GM20431 (cell line): ENCODE results near the gene MAPK8IP3.
"Not testable (repeated sequence)": the region's sequence is repeated elsewhere in the genome, so short reads cannot be mapped to it uniquely, and the experiment has no call there.

Source experiments
- in situ Hi-C: fragments of 300-500 bp; cut with MseI, MboI; formaldehyde crosslinking; loops from one replicate; pipeline ENCODE4 v1.15.0; 2020; ENCODE audit warnings: low sequenced_read_pairs; ENCODE audit not compliant: unreplicated experiment

The MAPK8IP3 gene

GRCh38 chr16:1677942-1678499, 28.0 kb upstream of the MAPK8IP3 start, which contains the start of gene JPT2:
JPT2 (plus strand) TSS chr16:1678279; CDS start chr16:1678313, 34 bp downstream.
- in situ Hi-C loops = no loop called here

- in situ Hi-C loops = no loop called here
Measured at GRCh38 chr16:1678500-1679098, 27.4 kb upstream of the MAPK8IP3 start.

- in situ Hi-C loops = no loop called here
Measured at GRCh38 chr16:1680361-1680760, 25.6 kb upstream of the MAPK8IP3 start.

GRCh38 chr16:1681032-1681431, 25.0 kb upstream of the MAPK8IP3 start:
- in situ Hi-C loops = no loop called here

- in situ Hi-C loops = no loop called here
Measured at GRCh38 chr16:1687427-1688316, 18.3 kb upstream of the MAPK8IP3 start.

- in situ Hi-C loops = no loop called here
Measured at GRCh38 chr16:1688807-1689560, 17.0 kb upstream of the MAPK8IP3 start.

- in situ Hi-C loops = no loop called here
Measured at GRCh38 chr16:1689853-1690252, 16.1 kb upstream of the MAPK8IP3 start.

- in situ Hi-C loops = no loop called here
Measured at GRCh38 chr16:1690810-1691209, 15.2 kb upstream of the MAPK8IP3 start.

- in situ Hi-C loops = no loop called here
Measured at GRCh38 chr16:1691276-1691675, 14.7 kb upstream of the MAPK8IP3 start.

- in situ Hi-C loops = no loop called here
Measured at GRCh38 chr16:1691956-1692355, 14.0 kb upstream of the MAPK8IP3 start.

GRCh38 chr16:1696863-1697262, 9.1 kb upstream of the MAPK8IP3 start:
- in situ Hi-C loops = no loop called here

GRCh38 chr16:1698680-1699079, 7.3 kb upstream of the MAPK8IP3 start:
- in situ Hi-C loops = no loop called here

- in situ Hi-C loops = no loop called here
Measured at GRCh38 chr16:1700246-1700645, 5.7 kb upstream of the MAPK8IP3 start.

GRCh38 chr16:1701216-1701878, 4.6 kb upstream of the MAPK8IP3 start:
- in situ Hi-C loops = no loop called here

GRCh38 chr16:1705324-1705687, 689 bp upstream of the MAPK8IP3 start:
- in situ Hi-C loops = not testable (repeated sequence)

- in situ Hi-C loops = no loop called here
Measured at GRCh38 chr16:1706386-1707192, 594 bp downstream of the MAPK8IP3 start.

- in situ Hi-C loops = no loop called here
Measured at GRCh38 chr16:1707193-1707790, 1.3 kb downstream of the MAPK8IP3 start.

- in situ Hi-C loops = no loop called here
Measured at GRCh38 chr16:1708083-1708767, 2.2 kb downstream of the MAPK8IP3 start.
